Skeletal muscle cell (primary cell): ENCODE data around the gene CFAP54.

Source experiments
- DNase-seq: peaks from one replicate; pipeline ENCODE4 v3.0.0-alpha.2; 2010; ENCODE audit warnings: low read depth
- H3K4me3 ChIP-seq: 2 replicates; pipeline ENCODE4 v1.5.1; 2011; ENCODE audit warnings: low read depth, mild to moderate bottlenecking, control low read depth, low read length, moderate library complexity

CFAP54 gene

GRCh38 chr12:96866801-96867590, 377.6 kb downstream of the CFAP54 start:
- no peak overlapping the region for H3K4me3 ChIP-seq
- no peak for DNase-seq

GRCh38 chr12:96870946-96871345, 381.6 kb downstream of the CFAP54 start:
- no peak overlapping the region for H3K4me3 ChIP-seq
- DNase-seq = no peak

GRCh38 chr12:96872961-96873360, 383.6 kb downstream of the CFAP54 start:
- DNase-seq = no peak
- H3K4me3 ChIP-seq = no peak overlapping the region

GRCh38 chr12:96874211-96874610, 384.8 kb downstream of the CFAP54 start:
- DNase-seq = no peak
- no peak overlapping the region for H3K4me3 ChIP-seq

- DNase-seq = no peak
- no peak overlapping the region for H3K4me3 ChIP-seq
Observed at GRCh38 chr12:96876966-96877365, 387.6 kb downstream of the CFAP54 start.

GRCh38 chr12:96878704-96879103, 389.3 kb downstream of the CFAP54 start:
- DNase-seq = no peak
- H3K4me3 ChIP-seq = no peak overlapping the region

- H3K4me3 ChIP-seq = no peak overlapping the region
- DNase-seq = no peak
Observed at GRCh38 chr12:96879301-96879700, 389.9 kb downstream of the CFAP54 start.

- no peak for DNase-seq
- no peak overlapping the region for H3K4me3 ChIP-seq
Observed at GRCh38 chr12:96880220-96880619, 390.8 kb downstream of the CFAP54 start.

GRCh38 chr12:96881608-96882007, 392.2 kb downstream of the CFAP54 start:
- no peak for DNase-seq
- no peak overlapping the region for H3K4me3 ChIP-seq

- H3K4me3 ChIP-seq = no peak overlapping the region
- peak; percentile 56 for DNase-seq
Observed at GRCh38 chr12:96882862-96883261, 393.5 kb downstream of the CFAP54 start.

- no peak overlapping the region for H3K4me3 ChIP-seq
- DNase-seq = no peak
Observed at GRCh38 chr12:96883571-96883970, 394.2 kb downstream of the CFAP54 start.

GRCh38 chr12:96886998-96887677, 397.8 kb downstream of the CFAP54 start:
- peak; percentile 66 for DNase-seq
- no peak overlapping the region for H3K4me3 ChIP-seq

GRCh38 chr12:96889273-96889933, 400.0 kb downstream of the CFAP54 start:
- DNase-seq = peak; percentile 43
- no peak overlapping the region for H3K4me3 ChIP-seq

- DNase-seq = no peak
- H3K4me3 ChIP-seq = no peak overlapping the region
Observed at GRCh38 chr12:96890331-96890730, 401.0 kb downstream of the CFAP54 start.

- DNase-seq = no peak
- no peak overlapping the region for H3K4me3 ChIP-seq
Observed at GRCh38 chr12:96892104-96892503, 402.7 kb downstream of the CFAP54 start.

GRCh38 chr12:96897421-96897820, 408.0 kb downstream of the CFAP54 start:
- no peak for DNase-seq
- no peak overlapping the region for H3K4me3 ChIP-seq

GRCh38 chr12:96901175-96901574, 411.8 kb downstream of the CFAP54 start:
- H3K4me3 ChIP-seq = no peak overlapping the region
- DNase-seq = no peak

- H3K4me3 ChIP-seq = no peak overlapping the region
- DNase-seq = no peak
Observed at GRCh38 chr12:96902076-96902475, 412.7 kb downstream of the CFAP54 start.

GRCh38 chr12:96906498-96906848, 417.1 kb downstream of the CFAP54 start:
- no peak for DNase-seq
- peak overlapping the region; percentile 89 for H3K4me3 ChIP-seq

- DNase-seq = peak; percentile 11
Observed at GRCh38 chr12:96906849-96907670, 417.7 kb downstream of the CFAP54 start, which contains the start of gene NEDD1. Gene NEDD1, plus strand, starts transcription at chr12:96907257. Its CDS starts 2,503 bp downstream, at chr12:96909760.

More at GRCh38 chr12:96906849-96907670, 417.7 kb downstream of the CFAP54 start, which contains the start of gene NEDD1:
- H3K4me3 ChIP-seq = peak within 1 kb of the TSS; percentile 89
